SK-N-SH (cell line): ENCODE results near the gene ATP2B2. TPM values are rescaled to one million over a fixed set of nuclear protein-coding genes. Genes with fewer than 3 reads are reported as not detected.

Experiments
- CTCF ChIA-PET: fragments of 300-600, 350-600 bp; formaldehyde crosslinking; extraction: SDS; loops from one replicate; lab custom pipeline; 2021; lab: Yijun Ruan, JAX
- POLR2A ChIA-PET: fragments of 350-600 bp; sonication (Branson Sonifier 250); formaldehyde crosslinking; extraction: SDS; loops from one replicate; lab custom pipeline; 2020; ENCODE audit warnings: antibody characterized with exemption, inconsistent platforms; lab: Yijun Ruan, JAX
- DNase-seq: peaks from one replicate; pipeline ENCODE4 v3.0.0; 2012
- H2AFZ ChIP-seq: fragments of 200-600 bp; sonication (generic); 2 replicates; pipeline ENCODE4 v1.8.1; 2016; ENCODE audit warnings: antibody characterized with exemption, mild to moderate bottlenecking, low read depth
- H3F3A ChIP-seq: fragments of 200-600 bp; sonication (generic); replicated peaks from 2 replicates; pipeline ENCODE3; 2016; ENCODE audit warnings: antibody characterized with exemption, mild to moderate bottlenecking; ENCODE audit not compliant: insufficient read depth
- H3K27ac ChIP-seq, 2 experiments: fragments of 200-500 bp in 1 of 2; fragments of 200-600 bp in 1 of 2; sonication (Bioruptor generic) in 1 of 2; sonication (generic), shearing (Covaris generic) in 1 of 2; 2 replicates each; pipeline versions ENCODE4 v1.5.1 to v1.6.1; 2014 to 2016; ENCODE audit warnings: low read depth in 2 of 2, inconsistent platforms in 1 of 2, low read length in 1 of 2, mild to moderate bottlenecking in 1 of 2, mixed read lengths in 1 of 2
- H3K27me3 ChIP-seq: fragments of 200-600 bp; sonication (generic), shearing (Covaris generic); 2 replicates; pipeline ENCODE4 v1.6.1; 2016; ENCODE audit warnings: mixed run types; ENCODE audit not compliant: insufficient read depth
- H3K36me3 ChIP-seq, 2 experiments: fragments of 200-500 bp in 1 of 2; fragments of 200-600 bp in 1 of 2; sonication (Bioruptor generic) in 1 of 2; sonication (generic) in 1 of 2; replicated peaks in 1 of 2; 2 replicates each; pipeline versions ENCODE3 to v1.5.1; 2014 to 2016; ENCODE audit warnings: low read length in 1 of 2, mild to moderate bottlenecking in 1 of 2; ENCODE audit not compliant: insufficient read depth in 2 of 2, control insufficient read depth in 1 of 2
- H3K4me1 ChIP-seq, 2 experiments: fragments of 200-500 bp in 1 of 2; fragments of 200-600 bp in 1 of 2; sonication (Bioruptor generic) in 1 of 2; sonication (generic), shearing (Covaris generic) in 1 of 2; 2 replicates each; pipeline versions ENCODE4 v1.5.1 to v1.6.1; 2014 to 2016; ENCODE audit warnings: low read depth in 1 of 2, low read length in 1 of 2, mixed run types in 1 of 2; ENCODE audit not compliant: insufficient read depth in 2 of 2, control insufficient read depth in 1 of 2
- H3K4me2 ChIP-seq: fragments of 200-600 bp; sonication (generic), shearing (Covaris generic); 2 replicates; pipeline ENCODE4 v1.6.1; 2017; ENCODE audit warnings: mixed run types
- H3K4me3 ChIP-seq, 2 experiments: fragments of 200-500 bp in 1 of 2; fragments of 200-600 bp in 1 of 2; sonication (Bioruptor generic) in 1 of 2; sonication (generic), shearing (Covaris generic) in 1 of 2; 2 replicates each; pipeline versions ENCODE4 v1.5.1 to v1.8.1; 2014 to 2016; ENCODE audit warnings: low read depth in 2 of 2, inconsistent platforms in 1 of 2, low read length in 1 of 2, mild to moderate bottlenecking in 1 of 2, mixed read lengths in 1 of 2, moderate library complexity in 1 of 2
- H3K79me2 ChIP-seq: fragments of 200-600 bp; sonication (generic); 2 replicates; pipeline ENCODE4 v1.8.1; 2017; ENCODE audit warnings: mild to moderate bottlenecking; ENCODE audit not compliant: insufficient read depth
- H3K9ac ChIP-seq: fragments of 200-600 bp; sonication (generic); 2 replicates; pipeline ENCODE4 v1.6.1; 2017; ENCODE audit warnings: mixed run types
- H3K9me2 ChIP-seq: fragments of 200-600 bp; sonication (generic); 2 replicates; pipeline ENCODE4 v1.6.1; 2017; ENCODE audit warnings: mixed run types
- H3K9me3 ChIP-seq: fragments of 200-600 bp; sonication (generic); 2 replicates; pipeline ENCODE4 v1.6.1; 2017; ENCODE audit warnings: mixed run types, mild to moderate bottlenecking, moderate library complexity
- H4K20me1 ChIP-seq: fragments of 200-600 bp; sonication (generic); 2 replicates; pipeline ENCODE4 v1.6.1; 2017; ENCODE audit warnings: mild to moderate bottlenecking, mixed run types; ENCODE audit not compliant: insufficient read depth
- CHD2 ChIP-seq: fragments of 150-350 bp; IDR thresholded peaks from 2 replicates; pipeline ENCODE4 v1.6.1; 2018; ENCODE audit warnings: low read length; ENCODE audit not compliant: partially characterized antibody
- CTCF ChIP-seq: fragments of 200-600 bp; sonication (generic); IDR thresholded peaks from 2 replicates; pipeline ENCODE4 v1.6.1; 2017; ENCODE audit warnings: antibody characterized with exemption, mild to moderate bottlenecking, moderate library complexity
- ELF1 ChIP-seq: IDR thresholded peaks from 2 replicates; pipeline ENCODE4 v1.4.0; 2012
- FOXJ3 ChIP-seq: sonication (generic); formaldehyde crosslinking; IDR thresholded peaks from 2 replicates; pipeline ENCODE4 v1.5.1; 2020; ENCODE audit warnings: mild to moderate bottlenecking, missing genetic modification reagents
- GABPA ChIP-seq: IDR thresholded peaks from 2 replicates; pipeline ENCODE4 v1.4.0; 2012; ENCODE audit warnings: low read depth, mild to moderate bottlenecking
- IRF3 ChIP-seq: fragments of 150-350 bp; IDR thresholded peaks from 2 replicates; pipeline ENCODE4 v1.6.1; 2016; ENCODE audit warnings: mild to moderate bottlenecking, low read depth, low read length
- JUND ChIP-seq: IDR thresholded peaks from 2 replicates; pipeline ENCODE4 v1.4.0; 2012
- MXI1 ChIP-seq: IDR thresholded peaks from 2 replicates; pipeline ENCODE4 v1.6.1; 2012; ENCODE audit warnings: mild to moderate bottlenecking, low read depth, low read length, improper control_type of control experiment
- NFIC ChIP-seq: IDR thresholded peaks from 2 replicates; pipeline ENCODE4 v1.4.0; 2012; ENCODE audit warnings: borderline replicate concordance
- POLR2AphosphoS5 ChIP-seq: IDR thresholded peaks from 2 replicates; pipeline ENCODE4 v1.6.1; 2012; ENCODE audit warnings: low read depth, low read length
- RAD21 ChIP-seq: IDR thresholded peaks from 2 replicates; pipeline ENCODE4 v1.6.1; 2012; ENCODE audit warnings: mild to moderate bottlenecking, low read length
- RCOR1 ChIP-seq: fragments of 150-350 bp; IDR thresholded peaks from 2 replicates; pipeline ENCODE4 v1.6.1; 2017; ENCODE audit warnings: antibody characterized with exemption, low read length
- RXRA ChIP-seq: IDR thresholded peaks from 2 replicates; pipeline ENCODE4 v1.4.0; 2012; ENCODE audit warnings: low read depth, mild to moderate bottlenecking, borderline replicate concordance
- SIN3A ChIP-seq: IDR thresholded peaks from 2 replicates; pipeline ENCODE4 v1.6.1; 2012; ENCODE audit warnings: low read depth, mild to moderate bottlenecking, low read length, moderate library complexity, borderline replicate concordance
- SMC3 ChIP-seq: IDR thresholded peaks from 2 replicates; pipeline ENCODE4 v1.6.1; 2012; ENCODE audit warnings: low read depth, low read length, improper control_type of control experiment
- TEAD4 ChIP-seq: IDR thresholded peaks from 2 replicates; pipeline ENCODE4 v1.4.0; 2012; ENCODE audit warnings: mild to moderate bottlenecking, borderline replicate concordance; ENCODE audit not compliant: insufficient read depth
- YY1 ChIP-seq: IDR thresholded peaks from 2 replicates; pipeline ENCODE4 v1.4.0; 2012; ENCODE audit warnings: low read depth, mild to moderate bottlenecking
- WGBS: methylation state at CpG from one replicate; pipeline ENCODE4 v1.1.6; 2017; ENCODE audit warnings: low lambda C conversion rate; 5-methylcytosine and 5-hydroxymethylcytosine counted together
- polyA plus RNA-seq, 3 experiments: library from polyadenylated mRNA; depleted of rRNA; stranded (reverse); fragments of >200 nt; gene quantifications; 2 replicates each; pipeline ENCODE4 v1.2.3, GENCODE V29; 2012
- TF ChIP-seq, protein P1 (sequence below): IDR thresholded peaks from 2 replicates; pipeline ENCODE4 v1.4.0; 2012; ENCODE audit warnings: low read depth
- TF ChIP-seq, protein P2 (sequence below): fragments of 150-350 bp; IDR thresholded peaks from 2 replicates; pipeline ENCODE4 v1.6.1; 2017; ENCODE audit warnings: antibody characterized with exemption, low read length, low read depth, borderline replicate concordance

ATP2B2 gene
- polyA plus RNA-seq, 1 of the 3 experiments (the other 2 are of a cell fraction), result 0.15 TPM

GRCh38 chr3:10344944-10345575 lies 160.3 kb downstream of the ATP2B2 start (continued):
- TF ChIP-seq FOXJ3, result no peak

DNA sequence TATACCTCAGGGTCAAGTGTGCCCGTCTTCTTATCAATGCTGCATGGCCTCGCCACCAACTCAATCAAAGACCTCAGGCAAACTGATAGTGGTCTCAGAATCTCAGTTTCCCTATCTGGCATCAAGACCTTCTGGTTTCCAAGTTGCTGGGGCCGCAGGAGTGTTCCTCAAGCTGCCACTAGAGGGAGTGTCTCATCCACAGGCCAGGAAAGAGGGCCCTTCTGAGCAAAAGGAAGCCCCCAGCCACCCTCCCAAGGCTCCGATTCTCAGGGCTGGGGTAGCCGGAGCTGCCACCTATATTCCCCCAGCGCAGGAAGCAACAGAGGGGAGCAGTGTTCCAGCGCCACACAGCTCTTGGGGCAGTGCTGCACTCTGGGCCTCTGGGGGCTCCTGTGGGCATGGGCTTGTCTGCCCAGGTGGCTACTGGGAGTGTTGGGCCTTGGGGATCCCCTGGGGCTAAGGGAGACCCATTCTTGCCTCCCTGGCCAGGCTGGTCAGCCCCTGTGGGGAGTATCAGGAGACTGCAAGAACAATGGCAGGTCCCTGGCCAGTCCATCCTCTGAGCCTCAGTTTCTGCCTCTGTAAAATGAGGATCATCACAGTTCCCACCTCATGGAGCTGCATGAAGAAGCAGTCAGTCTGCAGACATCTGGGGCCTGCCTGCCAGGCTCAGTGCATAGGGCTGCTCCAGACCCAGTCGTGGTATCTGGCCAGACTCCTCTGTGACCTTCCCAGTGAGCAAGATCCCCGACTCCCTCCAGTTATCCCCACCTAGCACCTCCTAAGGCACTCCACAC lies 161.0 kb downstream of the ATP2B2 start:
- ChIA-PET CTCF (interaction anchor here (0.6 to 11.5 kb wide), 64 partner anchors 9 to 618 kb away, joined by 3 to 166 read pairs (median 4); partner anchors contain the start of genes GHRL and SEC13), POLR2A (no interaction called here)
- DNase-seq, result peak; percentile 86
- Histone ChIP-seq H3K79me2 (no peaks in the 10 kb centered on the region), H3K9me2 (no peaks in the 10 kb centered on the region), H3K27me3 (no peaks in the 10 kb centered on the region), H3K9me3 (no peaks in the 10 kb centered on the region), H4K20me1 (no peaks in the 10 kb centered on the region), H3F3A (no peaks in the 10 kb centered on the region), H3K4me1 (peaks cover 0 to 3% of the 10 kb centered on the region in 2 experiments; a peak in 1 of 4 replicates), H3K9ac (no peak overlapping the region), H3K4me3 (no peak overlapping the region; a peak in 1 of 4 replicates), H2AFZ (no peak overlapping the region), H3K4me2 (no peak overlapping the region), H3K36me3 (no peaks in the 10 kb centered on the region), H3K27ac (no peak overlapping the region)
- no peak for TF ChIP-seq CHD2
- peak; percentile 84 for TF ChIP-seq RAD21
- no peak for TF ChIP-seq POLR2AphosphoS5
- no peak for TF ChIP-seq SIN3A
- no peak for TF ChIP-seq ELF1
- TF ChIP-seq RCOR1, result no peak
- no peak for TF ChIP-seq FOXJ3
- TF ChIP-seq SMC3, result peak; percentile 76
- TF ChIP-seq CTCF, result peak; percentile 96
- TF ChIP-seq YY1, result no peak
- TF ChIP-seq, protein P1, sequence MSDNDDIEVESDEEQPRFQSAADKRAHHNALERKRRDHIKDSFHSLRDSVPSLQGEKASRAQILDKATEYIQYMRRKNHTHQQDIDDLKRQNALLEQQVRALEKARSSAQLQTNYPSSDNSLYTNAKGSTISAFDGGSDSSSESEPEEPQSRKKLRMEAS, result no peak
- under 1% methylated on average over 6 of the region's 9 CpGs for WGBS

DNA sequence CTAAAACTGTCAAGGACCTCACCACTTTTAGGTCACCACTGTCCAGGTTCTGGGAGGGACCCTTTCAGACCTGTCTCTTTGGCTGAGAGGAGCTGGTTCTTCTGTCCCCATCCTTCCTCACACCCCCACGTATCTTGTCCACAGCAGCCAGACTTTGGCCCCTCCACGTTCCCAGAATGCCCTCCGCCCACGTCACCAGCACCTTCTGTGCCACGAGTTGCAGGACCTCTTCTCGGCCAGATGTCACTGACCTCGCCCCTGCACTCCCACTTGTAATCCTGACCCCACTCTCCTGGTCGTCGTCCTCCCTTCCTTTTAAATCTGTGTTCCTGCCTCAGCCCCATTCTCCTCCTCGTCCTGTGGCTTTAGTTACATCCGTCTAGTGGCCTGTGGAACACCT lies 161.9 kb downstream of the ATP2B2 start:
- WGBS, result 37% methylated on average over 11 of the region's 11 CpGs
- H3K27ac ChIP-seq, result no peak overlapping the region

More for the DNA sequence above, 161.9 kb downstream of the ATP2B2 start:
- no peaks in the 10 kb centered on the region for H3K36me3 ChIP-seq
- ChIA-PET POLR2A (no interaction called here), CTCF (interaction anchor here (0.6 to 11.5 kb wide), 44 partner anchors 9 to 619 kb away, joined by 3 to 166 read pairs (median 4); partner anchors contain the start of gene SEC13)
- no peaks in the 10 kb centered on the region for H4K20me1 ChIP-seq
- no peak for DNase-seq
- no peak for TF ChIP-seq MXI1
- TF ChIP-seq RXRA, result no peak
- no peak for TF ChIP-seq JUND
- TF ChIP-seq GABPA, result no peak
- TF ChIP-seq SMC3, result no peak
- TF ChIP-seq, protein P2, sequence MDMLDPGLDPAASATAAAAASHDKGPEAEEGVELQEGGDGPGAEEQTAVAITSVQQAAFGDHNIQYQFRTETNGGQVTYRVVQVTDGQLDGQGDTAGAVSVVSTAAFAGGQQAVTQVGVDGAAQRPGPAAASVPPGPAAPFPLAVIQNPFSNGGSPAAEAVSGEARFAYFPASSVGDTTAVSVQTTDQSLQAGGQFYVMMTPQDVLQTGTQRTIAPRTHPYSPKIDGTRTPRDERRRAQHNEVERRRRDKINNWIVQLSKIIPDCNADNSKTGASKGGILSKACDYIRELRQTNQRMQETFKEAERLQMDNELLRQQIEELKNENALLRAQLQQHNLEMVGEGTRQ, result no peak
- no peak for TF ChIP-seq FOXJ3
- no peak for TF ChIP-seq RAD21
- TF ChIP-seq IRF3, result no peak
- no peak for TF ChIP-seq TEAD4
- TF ChIP-seq NFIC, result no peak
- TF ChIP-seq SIN3A, result no peak
- no peak for TF ChIP-seq RCOR1
- H3F3A ChIP-seq, result no peaks in the 10 kb centered on the region
- H2AFZ ChIP-seq, result no peak overlapping the region
- no peak overlapping the region for H3K4me2 ChIP-seq
- no peak overlapping the region for H3K4me3 ChIP-seq
- H3K9me3 ChIP-seq, result no peaks in the 10 kb centered on the region
- H3K27me3 ChIP-seq, result no peaks in the 10 kb centered on the region
- H3K79me2 ChIP-seq, result no peaks in the 10 kb centered on the region
- no peak overlapping the region for H3K9ac ChIP-seq
- H3K9me2 ChIP-seq, result no peaks in the 10 kb centered on the region
- peaks cover 0 to 3% of the 10 kb centered on the region in 2 experiments; a peak in 1 of 4 replicates for H3K4me1 ChIP-seq
